ENCODE results near the gene ETV6. TPM values are rescaled to one million over a fixed set of nuclear protein-coding genes. Genes with fewer than 3 reads are reported as not detected.

The ETV6 gene
- polyA plus RNA-seq, 1 donor (not counting 4 experiments of a cell fraction or from before 2014, with no cell fraction given): 5.3 TPM

DNA sequence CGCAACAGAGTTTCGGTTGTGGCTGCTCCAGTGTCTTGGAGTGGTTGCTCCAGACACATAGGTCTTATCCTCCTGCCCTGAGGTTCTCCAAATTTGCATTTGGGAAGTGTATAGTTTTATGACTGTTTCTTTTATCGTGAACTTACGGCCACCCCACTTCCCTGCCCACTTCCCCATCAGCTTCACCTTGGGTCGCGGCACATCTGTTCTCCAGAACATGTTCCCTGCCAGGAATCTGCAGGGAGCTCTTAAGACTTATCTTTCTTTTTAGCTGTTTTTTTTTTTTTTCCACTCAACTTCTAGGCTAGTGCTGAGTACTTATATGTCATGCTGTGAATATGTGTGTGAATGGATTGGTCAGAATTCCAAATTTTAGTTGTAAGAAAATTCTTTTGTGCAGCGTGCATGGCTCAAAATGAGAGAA lies 75.4 kb downstream of the ETV6 start:
- Histone ChIP-seq H3K4me3 (ENCODE audit: control insufficient read depth in 2 of 3, extremely low read depth in 1 of 3, insufficient read depth in 2 of 3, low read depth in 1 of 3, low read length in 3 of 3) (no peak overlapping the region), H3K27ac (ENCODE audit: control insufficient read depth, insufficient read depth, low read length) (no peak overlapping the region), H3K9me1 (ENCODE audit: control insufficient read depth, extremely low read depth, insufficient read depth, low read length) (no peaks in the 10 kb centered on the region), H2AFZ (ENCODE audit: control insufficient read depth, low read length) (no peak overlapping the region), H3K9ac (ENCODE audit: control insufficient read depth, extremely low read depth, insufficient read depth, low read length) (no peak overlapping the region), H3K4me1 (ENCODE audit: control insufficient read depth, extremely low read depth, insufficient read depth, low read length) (peaks cover 33% of the 10 kb centered on the region), H4K20me1 (ENCODE audit: control insufficient read depth, extremely low read depth, insufficient read depth, low read length) (no peaks in the 10 kb centered on the region), H3K36me3 (ENCODE audit: control insufficient read depth in 2 of 2, extremely low read depth in 1 of 2, insufficient read depth in 2 of 2, low read length in 2 of 2) (peaks cover 0 to 1% of the 10 kb centered on the region in 2 experiments), H3K9me3 (ENCODE audit: control insufficient read depth, low read depth, low read length) (no peaks in the 10 kb centered on the region), H3K79me2 (ENCODE audit: control insufficient read depth, insufficient read depth, low read length) (peaks cover 28% of the 10 kb centered on the region), H3K4me2 (ENCODE audit: control insufficient read depth, extremely low read depth, insufficient read depth, low read depth, low read length) (no peak overlapping the region), H3K27me3 (ENCODE audit: control insufficient read depth, extremely low read depth, insufficient read depth, low read length) (no peaks in the 10 kb centered on the region)
- DNase-seq (ENCODE audit: low read depth, low spot score) (no peak), FAIRE-seq (no peak)
- dilution Hi-C loops (cut with MboI; ENCODE audit: extremely low pct_ligation_motif_present, low sequenced_read_pairs): no loop called here
- no peak for TF ChIP-seq EZH2 (IDR thresholded peaks at IDR 0.05; ENCODE audit: low read length)
- TF ChIP-seq CTCF (optimal IDR thresholded peaks at IDR 0.05 in 1 of 3, IDR thresholded peaks at IDR 0.05 in 1 of 3, conservative IDR thresholded peaks at IDR 0.05 in 1 of 3; ENCODE audit: extremely low read depth in 1 of 3, insufficient read depth in 2 of 3, low read length in 3 of 3): no peak

DNA sequence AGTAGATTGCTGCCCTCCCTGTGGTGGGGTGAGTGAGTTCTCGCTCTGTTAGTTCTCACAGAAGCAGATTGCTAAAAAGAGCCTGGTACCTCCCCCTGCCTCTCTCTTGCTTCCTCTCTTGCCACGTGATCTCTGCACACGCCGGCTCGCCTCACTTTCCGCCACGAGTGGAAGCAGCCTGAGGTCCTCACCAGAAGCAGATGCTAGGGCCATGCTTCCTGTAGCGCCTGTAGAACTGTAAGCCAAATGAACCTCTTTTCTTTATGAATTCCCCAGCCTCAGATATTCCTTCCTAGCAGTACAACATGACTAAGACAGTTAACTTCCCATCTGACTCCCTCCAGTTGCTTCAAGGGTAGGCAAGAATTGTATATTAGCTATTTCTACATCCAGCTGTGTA lies 76.2 kb downstream of the ETV6 start:
- TF ChIP-seq EZH2 (IDR thresholded peaks at IDR 0.05; ENCODE audit: low read length) (no peak), CTCF (optimal IDR thresholded peaks at IDR 0.05 in 1 of 3, IDR thresholded peaks at IDR 0.05 in 1 of 3, conservative IDR thresholded peaks at IDR 0.05 in 1 of 3; ENCODE audit: extremely low read depth in 1 of 3, insufficient read depth in 2 of 3, low read length in 3 of 3) (no peak)
- Histone ChIP-seq H3K9ac (ENCODE audit: control insufficient read depth, extremely low read depth, insufficient read depth, low read length) (no peak overlapping the region), H3K9me3 (ENCODE audit: control insufficient read depth, low read depth, low read length) (no peaks in the 10 kb centered on the region), H4K20me1 (ENCODE audit: control insufficient read depth, extremely low read depth, insufficient read depth, low read length) (no peaks in the 10 kb centered on the region), H3K27ac (ENCODE audit: control insufficient read depth, insufficient read depth, low read length) (no peak overlapping the region), H3K4me3 (ENCODE audit: control insufficient read depth in 2 of 3, extremely low read depth in 1 of 3, insufficient read depth in 2 of 3, low read depth in 1 of 3, low read length in 3 of 3) (no peak overlapping the region), H3K4me1 (ENCODE audit: control insufficient read depth, extremely low read depth, insufficient read depth, low read length) (peaks cover 36% of the 10 kb centered on the region), H3K4me2 (ENCODE audit: control insufficient read depth, extremely low read depth, insufficient read depth, low read depth, low read length) (no peak overlapping the region), H3K9me1 (ENCODE audit: control insufficient read depth, extremely low read depth, insufficient read depth, low read length) (no peaks in the 10 kb centered on the region), H3K27me3 (ENCODE audit: control insufficient read depth, extremely low read depth, insufficient read depth, low read length) (no peaks in the 10 kb centered on the region), H3K79me2 (ENCODE audit: control insufficient read depth, insufficient read depth, low read length) (peaks cover 28% of the 10 kb centered on the region), H3K36me3 (ENCODE audit: control insufficient read depth in 2 of 2, extremely low read depth in 1 of 2, insufficient read depth in 2 of 2, low read length in 2 of 2) (peaks cover 0 to 1% of the 10 kb centered on the region in 2 experiments), H2AFZ (ENCODE audit: control insufficient read depth, low read length) (no peak overlapping the region)
- DNase-seq (ENCODE audit: low read depth, low spot score) (no peak), FAIRE-seq (no peak)
- dilution Hi-C loops (cut with MboI; ENCODE audit: extremely low pct_ligation_motif_present, low sequenced_read_pairs): no loop called here
